DMS114 treated with DMSO at 0.1 percent for 48 hours (cell line): ENCODE results near the gene SLC25A17.
"Not testable (repeated sequence)": the region's sequence is repeated elsewhere in the genome, so short reads cannot be mapped to it uniquely, and the experiment has no call there.

Experiments used
- DNase-seq: peaks from one replicate; lab custom pipeline; 2025; ENCODE audit not compliant: unreplicated experiment; lab: John Stamatoyannopoulos, UW

The SLC25A17 gene

GRCh38 chr22:40720538-40721256, 98.4 kb downstream of the SLC25A17 start:
- no peak for DNase-seq

- DNase-seq: not testable (repeated sequence)
Measured at GRCh38 chr22:40720156-40720537, 99.0 kb downstream of the SLC25A17 start.
